H9 (cell line): Measurements from ENCODE around the gene IFT122. TPM values are rescaled to one million over a fixed set of nuclear protein-coding genes. Genes with fewer than 3 reads are reported as not detected.

Source experiments
- DNase-seq: peaks from one replicate; pipeline ENCODE4 v3.0.0-alpha.2; 2017
- H2AFZ ChIP-seq: one replicate; pipeline ENCODE4 v1.6.1; 2013; ENCODE audit warnings: mild to moderate bottlenecking, low read length, control low read depth, moderate library complexity
- H2AK5ac ChIP-seq: 2 replicates; pipeline ENCODE4 v1.6.1; 2013; ENCODE audit warnings: low read length, control low read depth, mixed read lengths; ENCODE audit not compliant: insufficient read length
- H2BK120ac ChIP-seq: one replicate; pipeline ENCODE4 v1.6.1; 2013; ENCODE audit warnings: low read depth, mild to moderate bottlenecking, low read length, control low read depth, inconsistent platforms; ENCODE audit not compliant: poor library complexity, severe bottlenecking
- H2BK12ac ChIP-seq: 2 replicates; pipeline ENCODE4 v1.6.1; 2013; ENCODE audit warnings: low read length, control low read depth, mixed read lengths, low read depth; ENCODE audit not compliant: insufficient read length
- H2BK15ac ChIP-seq: 2 replicates; pipeline ENCODE4 v1.6.1; 2013; ENCODE audit warnings: low read depth, low read length, control low read depth
- H2BK20ac ChIP-seq: one replicate; pipeline ENCODE4 v1.6.1; 2013; ENCODE audit warnings: low read depth, mild to moderate bottlenecking, low read length, control low read depth, inconsistent platforms; ENCODE audit not compliant: poor library complexity, severe bottlenecking
- H2BK5ac ChIP-seq: 2 replicates; pipeline ENCODE4 v1.6.1; 2013; ENCODE audit warnings: low read length, control low read depth, mixed read lengths; ENCODE audit not compliant: insufficient read length
- H3K14ac ChIP-seq: 2 replicates; pipeline ENCODE4 v1.6.1; 2013; ENCODE audit warnings: low read length, control low read depth; ENCODE audit not compliant: insufficient read depth
- H3K18ac ChIP-seq: 2 replicates; pipeline ENCODE4 v1.6.1; 2013; ENCODE audit warnings: low read depth, mild to moderate bottlenecking, mixed read lengths, low read length, control low read depth; ENCODE audit not compliant: insufficient read length
- H3K23ac ChIP-seq: 2 replicates; pipeline ENCODE4 v1.6.1; 2013; ENCODE audit warnings: low read length, control low read depth, mixed read lengths, low read depth; ENCODE audit not compliant: insufficient read length
- H3K23me2 ChIP-seq: 2 replicates; pipeline ENCODE4 v1.6.1; 2013; ENCODE audit warnings: low read depth, mild to moderate bottlenecking, mixed read lengths, low read length, control low read depth; ENCODE audit not compliant: insufficient read length, poor library complexity, severe bottlenecking
- H3K27ac ChIP-seq: 2 replicates; pipeline ENCODE4 v1.5.1; 2013; ENCODE audit warnings: low read length, control low read depth, mixed read lengths, low read depth; ENCODE audit not compliant: insufficient read length
- H3K27me3 ChIP-seq: 2 replicates; pipeline ENCODE4 v1.6.1; 2013; ENCODE audit warnings: low read length, control low read depth, inconsistent platforms; ENCODE audit not compliant: insufficient read depth
- H3K4ac ChIP-seq: 2 replicates; pipeline ENCODE4 v1.6.1; 2013; ENCODE audit warnings: low read depth, mild to moderate bottlenecking, control low read depth, inconsistent platforms, low read length, moderate library complexity
- H3K4me1 ChIP-seq: 2 replicates; pipeline ENCODE4 v1.6.1; 2013; ENCODE audit warnings: low read length, control low read depth, inconsistent platforms; ENCODE audit not compliant: insufficient read depth
- H3K4me2 ChIP-seq: 2 replicates; pipeline ENCODE4 v1.6.1; 2013; ENCODE audit warnings: low read length, control low read depth, mixed read lengths; ENCODE audit not compliant: insufficient read length, insufficient read depth
- H3K56ac ChIP-seq: 2 replicates; pipeline ENCODE4 v1.6.1; 2013; ENCODE audit warnings: low read depth, mild to moderate bottlenecking, mixed read lengths, low read length, control low read depth; ENCODE audit not compliant: insufficient read length
- H3K79me1 ChIP-seq: 2 replicates; pipeline ENCODE4 v1.6.1; 2013; ENCODE audit warnings: low read depth, mild to moderate bottlenecking, moderate library complexity, low read length, control low read depth, inconsistent platforms; ENCODE audit not compliant: insufficient read depth, poor library complexity, severe bottlenecking
- H3K79me2 ChIP-seq: 2 replicates; pipeline ENCODE4 v1.6.1; 2013; ENCODE audit warnings: low read length, control low read depth, inconsistent platforms; ENCODE audit not compliant: insufficient read depth
- H3K9ac ChIP-seq: 2 replicates; pipeline ENCODE4 v1.6.1; 2013; ENCODE audit warnings: low read length, control low read depth, mixed read lengths; ENCODE audit not compliant: insufficient read length; ENCODE audit errors: extremely low read depth
- H3K9me3 ChIP-seq: one replicate; pipeline ENCODE4 v1.6.1; 2013; ENCODE audit warnings: low read depth, low read length, inconsistent platforms; ENCODE audit not compliant: control insufficient read depth
- H3T11ph ChIP-seq: one replicate; pipeline ENCODE4 v1.6.1; 2013; ENCODE audit warnings: mild to moderate bottlenecking, low read length, control low read depth, inconsistent platforms
- H4K20me1 ChIP-seq: one replicate; pipeline ENCODE4 v1.6.1; 2013; ENCODE audit not compliant: control insufficient read depth, insufficient read length, insufficient read depth
- H4K5ac ChIP-seq: 2 replicates; pipeline ENCODE4 v1.6.1; 2013; ENCODE audit warnings: low read depth, mild to moderate bottlenecking, mixed read lengths, low read length, control low read depth; ENCODE audit not compliant: insufficient read length
- H4K8ac ChIP-seq: replicated peaks from 2 replicates; pipeline ENCODE4 v1.6.1; 2013; ENCODE audit warnings: low read length, control low read depth, mixed read lengths, low read depth; ENCODE audit not compliant: insufficient read length
- H4K91ac ChIP-seq: 2 replicates; pipeline ENCODE4 v1.6.1; 2013; ENCODE audit warnings: low read depth, mild to moderate bottlenecking, moderate library complexity, mixed read lengths, low read length, control low read depth; ENCODE audit not compliant: insufficient read length
- H3K27ac Mint-ChIP-seq, 3 experiments: 2 replicates in 2 of 3; 3 replicates in 1 of 3; pipeline ENCODE4 v1.8.0; 2020 to 2021; ENCODE audit warnings: mixed read lengths in 3 of 3, mild to moderate bottlenecking in 1 of 3, moderate library complexity in 1 of 3
- H3K27me3 Mint-ChIP-seq: 2 replicates; pipeline ENCODE4 v1.8.0; 2021; ENCODE audit warnings: low read depth, mild to moderate bottlenecking, moderate library complexity, mixed read lengths
- H3K36me3 Mint-ChIP-seq, 3 experiments: 2 replicates in 2 of 3; 3 replicates in 1 of 3; pipeline ENCODE4 v1.8.0; 2020 to 2021; ENCODE audit warnings: low read depth in 3 of 3, mixed read lengths in 3 of 3; ENCODE audit not compliant: insufficient read depth in 1 of 3
- H3K4me1 Mint-ChIP-seq, 2 experiments: 2 replicates each; pipeline ENCODE4 v1.8.0; 2020; ENCODE audit warnings: mixed read lengths in 2 of 2
- H3K4me3 Mint-ChIP-seq, 2 experiments: 2 replicates in 1 of 2; 3 replicates in 1 of 2; pipeline ENCODE4 v1.8.0; 2020 to 2021; ENCODE audit warnings: mild to moderate bottlenecking in 2 of 2, mixed read lengths in 2 of 2, moderate library complexity in 1 of 2
- H3K9me3 Mint-ChIP-seq, 2 experiments: 2 replicates in 1 of 2; 3 replicates in 1 of 2; pipeline ENCODE4 v1.8.0; 2020; ENCODE audit warnings: mild to moderate bottlenecking in 2 of 2, mixed read lengths in 2 of 2, moderate library complexity in 1 of 2
- CTCF ChIP-seq: fragments of 200-600 bp; sonication (generic); conservative IDR thresholded peaks from 3 replicates; pipeline ENCODE4 v1.8.0; 2021; ENCODE audit warnings: antibody characterized with exemption, mild to moderate bottlenecking
- WGBS: extraction: QIAGEN DNeasy Blood & Tissue Kit; methylation state at CpG from one replicate; pipeline ENCODE4 v1.1.7; 2013; ENCODE audit warnings: missing lambda C conversion rate, low lambda C conversion rate, mixed read lengths; ENCODE audit not compliant: insufficient read length; ENCODE audit errors: extremely low coverage; 5-methylcytosine and 5-hydroxymethylcytosine counted together
- total RNA-seq: library from RNA; stranded (reverse); gene quantifications from 2 replicates; pipeline ENCODE4 v1.2.1, GENCODE V29; 2021

Gene IFT122
- total RNA-seq, 1 experiment from 2014 or later: 19.3 TPM

- Histone ChIP-seq H2AK5ac (no peak overlapping the region), H4K8ac (no peak overlapping the region), H4K20me1 (no peaks in the 10 kb centered on the region), H3K14ac (no peak overlapping the region), H3K27me3 (no peaks in the 10 kb centered on the region; the same call in 1 of the 2 replicates), H2BK120ac (no peak overlapping the region), H2BK15ac (no peak overlapping the region), H3K23ac (no peak overlapping the region), H3K9me3 (no peaks in the 10 kb centered on the region), H3K23me2 (peaks cover 3% of the 10 kb centered on the region), H4K5ac (no peak overlapping the region), H3K4ac (no peak overlapping the region), H2BK5ac (no peak overlapping the region), H2BK20ac (no peak overlapping the region), H2BK12ac (no peak overlapping the region), H2AFZ (no peak overlapping the region), H3T11ph (no peak overlapping the region), H3K4me1 (peaks cover 5% of the 10 kb centered on the region; the same call in 1 of the 2 replicates), H3K56ac (no peak overlapping the region), H3K9ac (no peak overlapping the region), H3K27ac (no peak overlapping the region), H3K4me2 (no peak overlapping the region), H3K79me1 (no peaks in the 10 kb centered on the region), H3K79me2 (no peaks in the 10 kb centered on the region), H4K91ac (no peak overlapping the region), H3K18ac (no peak overlapping the region)
- peak overlapping the region; percentile 22 to 84 (median 57); a peak in 3 of 7 replicates for H3K27ac Mint-ChIP-seq
- H3K36me3 Mint-ChIP-seq: peaks cover 11 to 40% (median 40%) of the 10 kb centered on the region in 3 experiments; a peak in 6 of 7 replicates
- H3K4me3 Mint-ChIP-seq: peak overlapping the region in 1 of 2 experiments; percentile 44; a peak in 1 of 5 replicates
- no CpG with 5 or more reads among the region's 4 CpGs for WGBS
- H3K27me3 Mint-ChIP-seq: peaks cover 18% of the 10 kb centered on the region
- DNase-seq: peak; percentile 64
- H3K4me1 Mint-ChIP-seq: peaks cover 33 to 36% of the 10 kb centered on the region in 2 experiments
- no peak for TF ChIP-seq CTCF
- H3K9me3 Mint-ChIP-seq: no peaks in the 10 kb centered on the region
These were observed 10.4 kb upstream of the IFT122 start for GRCh38 chr3:129429602-129430001.
